ENCODE data around the gene SCAANT1.

The SCAANT1 gene

DNA sequence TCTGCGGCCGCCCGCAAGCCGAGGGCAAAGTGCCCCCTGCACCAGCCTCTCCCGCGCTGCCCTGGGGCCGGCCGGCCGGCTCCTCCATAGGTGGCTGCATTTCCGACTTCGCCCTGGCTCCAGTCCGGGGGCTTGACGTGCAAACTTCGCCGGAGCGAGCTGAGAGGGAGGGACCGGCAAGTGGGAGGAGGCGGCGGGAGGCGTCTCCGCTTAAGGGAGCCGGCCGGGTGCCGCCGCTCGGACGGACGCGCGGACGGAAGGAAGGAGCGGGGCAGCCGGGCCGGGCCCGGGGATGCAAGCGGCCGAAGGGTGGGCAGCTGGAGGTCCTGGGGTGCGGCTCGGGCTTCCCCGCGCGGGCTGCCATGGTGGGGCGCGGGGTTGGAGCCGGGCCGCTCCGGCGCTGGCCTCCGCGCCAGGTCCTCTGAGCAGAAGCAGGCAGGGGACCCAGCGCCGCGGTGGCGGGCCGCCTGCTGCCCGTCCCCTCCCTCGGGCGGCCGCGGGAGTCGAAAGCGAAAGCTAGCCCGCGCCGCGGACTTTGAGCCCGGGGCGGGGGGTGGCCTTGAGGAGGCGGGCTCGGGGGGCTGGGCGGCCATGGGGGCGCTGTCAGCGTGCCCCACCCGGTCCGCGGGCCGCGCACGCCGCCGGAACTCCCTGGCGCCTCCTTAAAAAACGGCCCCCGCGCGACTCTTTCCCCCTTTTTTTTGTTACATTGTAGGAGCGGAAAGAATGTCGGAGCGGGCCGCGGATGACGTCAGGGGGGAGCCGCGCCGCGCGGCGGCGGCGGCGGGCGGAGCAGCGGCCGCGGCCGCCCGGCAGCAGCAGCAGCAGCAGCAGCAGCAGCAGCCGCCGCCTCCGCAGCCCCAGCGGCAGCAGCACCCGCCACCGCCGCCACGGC, at the start of gene SCAANT1:
Gene SCAANT1, minus strand, starts transcription at position 511 of the 895 bp plus-strand sequence.
- FAIRE-seq = no peak

DNA sequence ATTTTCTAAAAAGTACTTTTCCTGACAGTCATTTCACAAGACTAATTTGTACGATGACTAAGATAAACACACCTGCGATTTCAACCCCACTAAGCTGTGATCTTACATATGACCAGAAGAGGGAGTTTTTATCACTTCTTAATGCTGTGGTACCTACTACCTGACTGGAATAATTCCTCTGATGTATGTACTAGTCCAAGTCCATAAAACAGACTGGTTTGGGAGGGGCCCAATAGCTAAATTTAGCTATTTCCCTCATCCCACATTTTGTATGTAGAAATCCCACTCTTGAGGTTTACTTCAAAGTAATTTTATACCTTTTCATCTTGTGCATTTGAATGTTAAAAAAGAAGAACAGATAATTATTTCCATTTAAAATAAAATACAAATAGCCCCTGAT, 49.7 kb upstream of the SCAANT1 start:
- no peak for FAIRE-seq

DNA sequence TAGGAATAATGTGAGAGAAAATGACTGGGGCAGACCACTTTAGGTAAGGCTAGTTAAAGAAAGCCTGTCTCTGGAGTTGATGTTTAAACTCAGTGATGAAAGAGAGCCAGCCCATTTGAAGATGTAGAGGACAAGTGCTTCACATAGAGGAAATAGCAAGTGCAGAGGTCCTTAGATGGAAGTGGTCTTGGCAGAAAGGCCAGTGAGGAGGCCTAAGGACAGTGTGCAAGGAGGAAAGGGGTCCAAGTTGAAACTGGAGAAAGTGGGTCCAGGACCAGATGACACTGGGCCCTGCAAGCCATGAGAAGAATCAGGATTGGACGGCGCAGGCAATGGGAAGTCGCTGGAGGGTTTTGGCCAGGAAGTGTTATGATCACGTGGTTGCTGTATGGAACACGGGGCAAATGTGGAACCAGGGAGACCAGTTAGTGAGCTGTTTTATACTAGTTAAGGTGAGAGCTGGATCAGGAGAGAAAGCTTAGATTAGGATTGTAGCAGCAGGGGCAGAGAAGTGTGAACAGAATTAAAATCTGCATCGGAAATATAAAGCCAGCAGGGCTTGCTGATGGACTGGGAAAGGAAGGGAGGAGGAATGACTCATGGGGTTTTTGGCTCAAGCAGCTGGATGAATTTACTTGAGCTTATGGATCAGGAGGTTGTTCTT, 48.0 kb upstream of the SCAANT1 start:
- FAIRE-seq = no peak

DNA sequence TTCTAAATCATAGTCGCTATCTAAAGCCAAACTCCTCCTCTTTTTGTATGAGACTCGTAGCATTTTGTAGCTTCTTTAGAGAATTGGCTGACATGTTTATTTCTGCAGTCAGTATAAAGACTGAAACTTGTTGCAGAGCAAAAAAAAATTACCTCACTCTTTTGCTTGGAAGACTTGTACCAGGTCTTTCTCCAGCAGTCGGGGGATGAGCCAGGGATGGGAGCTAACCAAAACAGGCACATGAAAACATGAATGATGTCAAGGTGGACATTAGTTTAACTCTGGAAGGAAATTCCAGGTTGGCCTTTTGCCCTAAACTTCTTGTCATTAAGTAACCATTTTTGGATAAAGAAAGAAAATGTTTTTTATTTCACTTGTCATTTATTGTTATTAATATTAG, 47.0 kb upstream of the SCAANT1 start:
- no peak for FAIRE-seq

DNA sequence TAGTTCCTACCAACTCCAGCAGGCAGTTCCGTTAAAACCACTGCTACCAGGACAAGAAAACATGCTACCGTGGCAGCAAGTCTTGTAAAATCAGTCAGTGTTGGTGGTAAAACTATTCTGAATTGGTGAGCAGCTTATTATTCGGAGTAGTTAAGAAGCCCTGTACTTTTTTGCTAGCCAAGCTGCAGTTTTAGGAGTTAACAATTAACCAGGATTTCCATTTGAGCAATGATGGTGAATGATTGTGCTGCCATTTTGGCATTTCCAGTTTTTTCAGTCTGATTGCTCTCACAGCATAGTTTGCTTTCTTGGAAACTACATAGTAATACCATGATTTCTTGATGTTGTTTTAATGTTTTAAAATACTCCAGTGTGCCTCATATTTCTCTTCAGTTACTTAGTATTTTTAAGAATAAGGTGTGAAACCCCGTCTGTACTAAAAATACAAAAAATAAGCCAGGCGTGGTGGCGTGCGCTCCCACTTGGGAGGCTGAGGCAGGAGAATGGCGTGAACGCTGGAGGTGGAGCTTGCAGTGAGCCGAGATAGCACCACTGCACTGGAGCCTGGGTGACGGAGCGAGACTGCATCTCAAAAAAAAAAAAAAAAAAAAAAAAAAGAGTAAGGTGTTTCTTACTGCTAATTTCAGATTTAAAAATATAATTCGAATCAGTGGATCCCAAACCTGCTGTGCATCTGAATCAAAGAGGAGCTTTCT, 43.8 kb upstream of the SCAANT1 start:
- no peak for FAIRE-seq

DNA sequence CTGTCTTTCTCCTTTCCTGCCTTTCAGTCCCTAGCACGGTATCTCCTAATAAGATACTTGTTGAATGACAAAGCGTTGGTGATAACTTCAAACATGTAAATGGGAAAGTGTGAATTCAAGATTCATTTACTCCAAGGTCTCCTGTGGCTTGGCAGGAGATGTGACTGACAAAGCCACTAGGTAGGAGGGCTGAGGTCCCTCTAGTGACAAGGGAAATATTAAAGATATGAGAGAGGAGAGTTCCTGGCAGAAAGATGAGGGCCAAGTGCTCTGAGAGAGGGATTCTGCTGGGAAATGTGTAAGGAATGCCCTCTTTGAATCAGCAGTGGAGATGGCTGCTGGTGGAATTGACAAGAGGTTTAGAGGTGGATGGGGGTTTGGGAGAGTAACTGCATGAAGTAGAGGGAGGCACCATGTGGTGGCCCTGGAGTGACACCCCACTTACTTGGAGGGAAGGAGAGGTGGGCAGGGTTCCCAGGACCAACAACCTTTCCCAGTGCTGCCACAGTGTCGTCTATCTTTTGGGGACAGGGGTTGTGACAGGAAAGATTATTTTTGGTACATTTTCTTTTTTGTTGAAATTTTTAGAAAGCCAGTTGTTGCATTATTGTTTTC, 43.0 kb upstream of the SCAANT1 start:
- no peak for FAIRE-seq

DNA sequence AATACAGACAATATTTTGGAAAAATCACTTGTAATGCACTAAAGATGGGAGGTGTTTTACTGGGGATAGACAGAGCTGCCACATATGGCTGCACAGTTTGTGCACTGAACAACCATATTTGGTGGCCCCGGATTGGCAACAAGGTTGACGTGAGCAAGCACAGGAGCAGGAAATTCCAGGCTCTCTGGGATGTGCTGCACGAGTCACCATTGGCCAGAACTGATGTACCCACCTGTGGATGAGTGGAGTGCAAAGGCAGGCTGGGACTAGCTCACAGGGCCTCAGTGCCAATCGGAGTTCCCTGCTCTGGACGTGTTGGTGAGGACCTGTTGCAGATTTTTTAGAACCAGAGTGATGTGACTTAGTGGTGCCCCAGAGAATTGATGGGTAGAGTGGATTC, 42.0 kb upstream of the SCAANT1 start:
- FAIRE-seq = no peak

DNA sequence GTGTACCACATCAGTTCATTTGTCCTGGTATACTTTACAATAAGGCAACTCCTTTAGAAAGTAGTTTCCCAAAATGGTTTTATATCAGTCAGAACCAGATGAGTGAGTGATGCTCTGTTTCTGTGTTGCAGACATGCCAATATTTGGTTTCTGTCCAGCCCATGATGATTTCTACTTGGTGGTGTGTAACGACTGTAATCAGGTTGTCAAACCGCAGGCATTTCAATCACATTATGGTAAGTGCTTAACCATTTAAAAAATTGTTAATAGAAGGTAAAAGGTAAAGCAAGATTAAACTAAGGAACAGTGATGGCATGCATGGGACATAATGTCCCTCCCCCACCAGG, 40.0 kb upstream of the SCAANT1 start:
- FAIRE-seq = no peak

DNA sequence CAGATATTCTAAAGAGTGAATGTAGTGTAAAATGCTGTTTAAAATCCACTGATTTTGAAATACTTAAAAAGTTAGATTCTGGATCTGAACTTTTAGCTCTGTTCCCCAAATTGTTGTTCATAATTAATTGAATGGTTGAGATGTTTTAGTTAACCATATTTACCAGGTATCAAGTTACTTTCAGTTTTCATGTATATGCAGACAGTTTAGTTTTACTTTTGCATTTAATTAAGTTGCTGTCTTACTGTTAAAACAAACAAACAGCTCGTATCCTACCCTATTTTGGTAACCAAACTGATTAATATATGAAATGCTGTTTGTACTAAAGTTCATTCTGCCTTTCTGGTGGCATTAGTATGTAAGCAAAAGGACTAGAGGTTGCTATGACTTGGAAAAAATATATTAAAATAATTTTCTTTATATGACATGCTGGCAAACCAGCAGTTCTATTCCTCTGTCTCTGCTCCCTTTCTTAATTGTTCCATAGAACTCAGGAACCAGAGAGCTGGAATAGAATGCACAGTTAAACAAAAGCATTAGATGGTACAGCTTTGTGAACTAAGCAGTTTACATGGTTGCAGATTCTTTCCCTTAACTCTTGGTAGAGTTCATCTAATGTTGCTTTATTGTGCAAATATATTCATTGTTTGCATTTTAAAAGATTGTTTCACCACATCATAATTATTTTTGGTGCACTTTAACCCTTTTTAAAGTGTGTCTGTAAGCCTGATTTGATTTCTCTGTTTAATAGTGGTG, 39.5 kb upstream of the SCAANT1 start:
- FAIRE-seq = no peak

DNA sequence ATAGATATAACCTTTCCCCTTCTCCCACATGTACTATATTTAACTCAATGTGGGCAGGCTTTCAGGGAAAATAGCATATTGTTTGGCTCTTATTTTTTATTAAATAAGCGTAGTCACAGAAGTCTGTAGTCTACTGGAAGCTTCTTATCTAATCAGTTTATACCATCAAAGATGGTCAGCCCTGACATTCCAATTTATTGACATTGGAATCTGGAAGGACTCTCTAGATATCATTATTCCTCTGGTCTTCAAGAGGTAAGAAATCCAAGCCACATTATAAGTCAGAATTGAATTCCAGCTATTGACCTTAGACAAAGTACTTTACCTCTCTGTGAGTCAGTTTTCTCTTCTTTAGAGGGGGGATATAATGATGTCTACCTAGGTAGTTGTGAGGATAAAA, 38.5 kb upstream of the SCAANT1 start:
- FAIRE-seq = no peak

DNA sequence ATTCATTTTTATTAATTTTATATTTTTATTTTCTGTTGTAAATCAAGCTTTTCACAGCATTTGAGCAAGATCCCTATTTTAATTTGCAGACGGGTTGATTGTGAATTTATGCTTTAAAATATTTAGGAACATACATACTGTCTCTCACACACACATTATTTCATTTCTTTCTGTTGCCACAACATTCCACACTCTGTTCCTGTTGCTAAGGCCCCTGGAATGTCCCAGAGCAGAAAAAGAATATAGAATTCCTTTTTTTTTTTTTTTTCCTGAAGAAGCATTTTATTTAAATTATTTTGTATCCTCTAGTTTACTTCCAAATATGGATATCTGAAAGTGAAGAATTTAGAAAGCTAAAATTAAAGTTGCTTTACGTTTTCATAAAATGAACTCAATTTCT, 36.8 kb upstream of the SCAANT1 start:
- no peak for FAIRE-seq

DNA sequence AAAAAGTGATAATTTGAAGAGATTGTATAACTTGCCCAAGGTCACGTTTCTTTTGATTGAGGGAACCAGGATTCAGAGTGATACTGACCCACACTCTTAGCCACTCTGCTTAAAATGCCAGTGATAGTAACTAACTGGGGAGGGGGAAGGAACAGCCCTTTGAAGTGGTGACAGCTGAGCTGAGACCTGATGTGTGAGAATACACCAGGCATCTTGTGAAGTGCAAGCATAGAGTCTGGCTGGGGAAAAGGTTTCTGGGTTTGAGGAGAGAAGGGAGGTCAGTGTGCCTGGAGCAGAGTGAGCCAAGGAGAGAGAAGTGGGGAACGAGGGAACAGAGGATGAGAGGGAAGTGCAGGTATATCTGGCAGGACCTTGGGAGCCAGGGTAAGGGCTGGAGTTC, 35.4 kb upstream of the SCAANT1 start:
- FAIRE-seq = no peak

DNA sequence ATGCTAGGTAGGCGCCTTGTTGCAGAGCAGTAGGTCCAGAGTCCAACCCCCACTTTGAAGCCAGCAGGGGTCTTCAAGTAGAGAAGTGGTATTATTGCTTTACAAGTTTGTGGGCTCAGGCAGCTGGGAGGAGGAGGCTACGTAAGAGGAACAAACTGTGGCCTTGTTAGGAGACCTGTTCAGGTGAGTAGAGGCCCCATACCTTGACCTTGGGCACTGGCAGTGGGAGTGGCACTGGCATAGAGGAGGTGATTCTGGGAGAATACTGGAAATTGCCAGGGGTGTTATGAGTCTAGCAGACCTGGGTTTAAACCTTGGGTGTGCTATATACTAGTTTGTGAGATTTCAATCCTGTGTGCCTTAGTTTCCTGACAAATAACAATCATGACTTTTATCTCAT, 34.6 kb upstream of the SCAANT1 start:
- no peak for FAIRE-seq

DNA sequence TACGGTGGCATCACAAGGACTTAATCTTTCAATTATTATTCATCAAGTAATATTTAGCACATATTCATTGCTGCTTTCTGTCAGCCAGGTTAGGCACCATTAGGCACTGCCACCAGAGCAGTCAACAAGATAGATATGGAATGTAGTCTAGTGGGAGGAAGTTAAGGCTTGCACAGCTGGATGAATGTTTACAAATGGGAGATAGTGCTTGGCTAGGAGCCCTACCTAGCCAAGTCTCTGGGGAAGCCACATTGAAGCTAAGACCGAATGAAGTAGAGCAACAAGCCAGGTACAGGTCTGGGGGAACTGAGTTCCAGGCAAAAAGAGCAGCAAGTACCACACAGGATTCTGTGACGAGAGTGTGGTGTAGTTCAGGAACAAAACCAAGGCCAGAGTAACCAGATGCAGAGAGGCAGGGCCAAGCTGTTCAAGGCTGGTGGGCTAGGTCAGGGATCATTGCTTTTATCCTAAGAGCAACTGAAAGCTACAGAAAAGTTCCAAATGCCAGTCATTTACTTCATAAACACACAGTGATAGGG, 33.4 kb upstream of the SCAANT1 start:
- FAIRE-seq = no peak

DNA sequence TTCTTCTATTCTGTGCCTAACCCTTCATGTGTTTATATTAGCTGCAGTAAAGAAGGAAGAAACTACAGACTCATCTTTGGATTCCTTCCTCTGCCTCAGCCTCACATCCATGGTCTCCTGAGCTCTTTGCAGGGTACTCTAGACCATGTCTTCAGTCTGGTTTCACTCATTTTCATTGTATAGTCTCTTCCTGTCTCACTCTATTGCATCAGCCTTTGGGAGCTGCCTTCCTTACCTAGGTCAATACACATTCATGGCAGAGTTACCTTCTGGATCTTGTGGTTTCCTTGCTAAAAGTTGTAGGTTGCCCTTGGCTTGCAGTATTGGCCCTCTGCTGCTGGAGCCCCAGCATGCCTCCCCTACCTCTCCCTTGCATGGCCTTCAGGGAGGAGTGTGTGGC, 31.5 kb upstream of the SCAANT1 start:
- no peak for FAIRE-seq

DNA sequence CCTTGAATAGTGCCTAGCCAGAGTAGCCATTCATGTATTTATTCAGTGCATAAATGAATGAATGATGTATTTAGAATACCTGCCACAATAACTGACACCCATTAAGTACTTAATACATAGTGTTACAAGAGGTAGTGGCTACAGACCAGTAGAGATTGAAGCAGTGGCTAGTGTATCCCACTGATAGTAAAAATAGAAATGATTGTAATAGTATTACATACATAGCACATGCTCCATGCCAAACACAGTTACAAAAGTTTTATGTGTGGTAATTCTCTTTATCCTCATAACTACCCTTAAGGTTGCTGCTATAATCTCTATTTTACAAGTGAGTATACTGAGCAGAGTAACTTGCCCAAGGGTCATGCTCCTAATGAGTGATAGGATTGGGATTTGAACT, 30.3 kb upstream of the SCAANT1 start:
- FAIRE-seq = no peak

DNA sequence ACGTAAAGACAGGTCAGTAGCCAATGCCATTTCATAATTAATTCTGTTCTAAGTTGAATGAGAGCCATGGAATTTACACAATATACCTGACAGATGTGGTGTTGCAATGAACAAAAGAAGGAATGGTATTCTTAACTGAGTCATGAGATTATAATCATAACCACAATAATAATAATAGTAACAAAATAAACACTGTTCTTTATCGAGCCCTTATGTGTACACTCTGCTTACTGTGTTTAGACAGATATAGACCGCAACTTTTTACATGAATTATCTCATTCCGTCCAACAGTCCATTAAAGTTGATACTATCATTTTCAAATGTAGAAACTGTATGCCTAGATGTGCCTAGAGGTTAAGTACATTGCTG, 28.2 kb upstream of the SCAANT1 start:
- no peak for FAIRE-seq

DNA sequence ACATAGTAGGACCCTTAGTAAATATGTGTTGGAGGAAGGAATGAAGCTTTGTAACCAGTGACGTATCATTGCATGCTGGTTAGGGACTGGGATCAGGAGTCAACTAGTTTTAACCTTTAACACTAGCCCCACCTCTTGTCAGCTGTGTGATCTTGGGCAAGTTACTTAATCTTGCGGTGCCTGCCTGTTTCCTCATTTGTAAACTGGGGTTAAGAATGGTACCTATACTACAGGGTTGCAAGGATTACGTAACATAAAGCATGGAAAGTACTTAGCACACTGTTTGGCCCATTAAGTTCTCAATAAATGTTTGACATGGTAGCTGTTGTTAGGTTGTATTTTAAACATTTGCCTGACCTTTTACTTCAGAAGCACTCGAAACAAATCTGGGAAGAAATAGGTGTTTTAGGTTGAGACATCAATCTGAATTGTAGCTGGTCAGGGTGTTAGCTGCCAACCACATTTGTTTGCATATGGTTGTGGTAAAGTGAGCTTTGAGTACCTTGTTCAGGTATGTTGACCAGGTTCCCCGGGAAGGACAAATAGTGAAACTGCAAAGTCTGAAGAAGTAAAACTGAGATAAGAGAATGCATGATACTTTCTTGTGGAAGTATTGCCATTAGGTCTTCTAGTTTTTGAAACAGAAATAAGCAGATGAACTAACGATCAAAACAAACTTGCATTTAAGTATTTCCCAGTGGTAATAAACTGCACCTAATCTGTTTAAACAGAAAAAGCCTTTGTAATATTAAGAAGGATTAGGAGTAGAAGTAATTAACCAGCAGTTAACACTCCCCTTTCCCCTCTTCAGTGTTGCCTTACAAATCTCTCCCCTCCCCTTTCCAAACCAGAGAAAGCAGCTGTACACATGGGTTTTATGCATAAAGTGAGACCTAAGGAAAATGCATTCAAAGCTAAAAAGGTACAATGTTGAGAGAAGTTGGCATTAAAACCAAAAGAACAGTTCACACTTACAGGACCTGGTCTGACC, 25.8 kb upstream of the SCAANT1 start:
- no peak for FAIRE-seq

DNA sequence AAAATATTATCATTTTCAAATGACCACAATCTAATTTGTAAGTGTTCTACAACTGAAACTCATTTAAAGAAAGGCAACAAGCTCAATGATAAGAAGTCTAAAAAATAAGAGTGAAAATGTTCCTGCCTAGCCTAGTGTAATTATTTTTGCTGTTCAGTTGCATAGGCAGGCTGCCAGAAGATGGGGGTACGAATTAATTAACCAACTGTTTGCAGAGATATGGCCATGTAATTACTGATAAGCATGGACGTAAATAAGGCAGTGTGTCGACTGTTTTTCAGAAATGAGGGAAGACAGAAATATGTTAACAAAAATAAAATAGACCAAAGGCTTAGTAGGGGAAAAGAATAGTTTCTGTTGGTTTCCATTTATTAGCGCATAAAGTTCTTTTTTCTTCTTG, 24.7 kb upstream of the SCAANT1 start:
- no peak for FAIRE-seq

DNA sequence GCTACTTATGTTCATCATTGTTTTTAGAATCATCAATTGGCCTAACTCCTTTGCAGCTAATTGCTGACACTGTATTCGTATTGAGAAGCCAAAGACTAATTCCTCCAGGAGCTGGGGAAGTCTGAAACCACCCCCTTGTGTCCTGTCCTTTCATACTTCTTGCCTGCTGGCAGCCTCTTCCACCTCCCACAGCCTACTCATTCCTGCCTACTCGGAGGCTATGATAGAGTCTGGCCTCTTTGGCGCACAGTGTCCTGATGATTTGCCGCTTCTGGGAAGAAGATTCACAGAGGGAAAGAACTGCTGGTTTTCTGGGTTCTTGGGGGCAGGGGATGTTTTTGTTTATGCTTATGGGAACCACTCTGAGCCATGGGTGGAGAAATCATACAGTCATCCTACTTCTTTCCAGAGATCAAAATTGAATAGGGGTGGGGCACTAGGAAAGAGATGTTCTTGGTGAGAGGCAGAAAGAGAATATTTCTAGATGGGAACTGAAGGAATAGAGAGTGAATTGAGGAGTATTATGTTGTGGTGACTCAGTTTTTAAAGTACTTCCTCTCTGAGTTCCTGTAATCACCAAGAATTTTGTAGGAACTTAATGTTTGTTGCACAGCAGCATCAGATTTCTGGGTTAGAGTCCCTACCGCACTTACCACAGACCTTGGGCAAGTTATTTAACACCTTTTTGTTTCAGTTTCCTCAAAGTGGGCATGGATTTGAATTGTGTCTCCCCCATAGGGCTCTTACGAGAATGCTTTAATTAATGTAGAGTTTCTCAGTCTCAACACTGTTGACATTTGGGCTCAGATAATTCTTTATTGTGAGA, 22.1 kb upstream of the SCAANT1 start:
- FAIRE-seq = no peak

Data from TTC549 (cell line).